PC-3 (cell line): ENCODE data around the gene ASIP.
"Not testable (repeated sequence)": the region's sequence is repeated elsewhere in the genome, so short reads cannot be mapped to it uniquely, and the experiment has no call there.

Source experiments
- EZH2 ChIP-seq: fragments of 300-600 bp; sonication (generic); IDR thresholded peaks from one replicate; pipeline ENCODE4 v1.6.1; 2017; ENCODE audit warnings: antibody characterized with exemption, mild to moderate bottlenecking, low read length; ENCODE audit not compliant: unreplicated experiment
- EZH2phosphoT487 ChIP-seq: fragments of 300-600 bp; sonication (generic); IDR thresholded peaks from 2 replicates; pipeline ENCODE4 v1.6.1; 2018; ENCODE audit warnings: mild to moderate bottlenecking, antibody characterized with exemption, low read length, borderline replicate concordance
- TF ChIP-seq, protein P1 (sequence below): fragments of 300-600 bp; sonication (generic); conservative IDR thresholded peaks from 2 replicates; pipeline ENCODE4 v1.5.1; 2017; ENCODE audit warnings: antibody characterized with exemption, low read depth, mild to moderate bottlenecking, low read length

DNA sequence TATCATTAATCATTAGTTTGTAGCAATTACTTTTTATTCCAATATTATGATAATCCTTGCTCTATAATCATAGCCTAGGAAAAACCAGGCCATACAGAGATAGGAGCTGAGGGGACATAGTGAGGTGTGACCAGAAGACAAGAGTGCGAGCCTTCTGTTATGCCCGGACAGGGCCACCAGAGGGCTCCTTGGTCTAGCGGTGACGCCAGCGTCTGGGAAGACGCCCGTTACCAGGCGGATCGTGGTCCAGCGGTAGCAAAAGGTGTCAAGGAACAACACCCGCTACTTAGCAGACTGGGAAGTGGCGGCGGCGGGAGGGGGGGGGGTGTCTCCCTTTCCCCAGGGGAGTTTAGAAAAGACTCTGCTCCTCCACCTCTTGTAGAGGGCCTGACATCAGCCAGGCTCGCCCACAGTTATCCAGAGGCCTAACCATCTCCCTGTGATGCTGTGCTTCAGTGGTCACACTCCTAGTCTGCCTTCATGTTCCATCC lies 57.1 kb downstream of the ASIP start:
- TF ChIP-seq, protein P1, sequence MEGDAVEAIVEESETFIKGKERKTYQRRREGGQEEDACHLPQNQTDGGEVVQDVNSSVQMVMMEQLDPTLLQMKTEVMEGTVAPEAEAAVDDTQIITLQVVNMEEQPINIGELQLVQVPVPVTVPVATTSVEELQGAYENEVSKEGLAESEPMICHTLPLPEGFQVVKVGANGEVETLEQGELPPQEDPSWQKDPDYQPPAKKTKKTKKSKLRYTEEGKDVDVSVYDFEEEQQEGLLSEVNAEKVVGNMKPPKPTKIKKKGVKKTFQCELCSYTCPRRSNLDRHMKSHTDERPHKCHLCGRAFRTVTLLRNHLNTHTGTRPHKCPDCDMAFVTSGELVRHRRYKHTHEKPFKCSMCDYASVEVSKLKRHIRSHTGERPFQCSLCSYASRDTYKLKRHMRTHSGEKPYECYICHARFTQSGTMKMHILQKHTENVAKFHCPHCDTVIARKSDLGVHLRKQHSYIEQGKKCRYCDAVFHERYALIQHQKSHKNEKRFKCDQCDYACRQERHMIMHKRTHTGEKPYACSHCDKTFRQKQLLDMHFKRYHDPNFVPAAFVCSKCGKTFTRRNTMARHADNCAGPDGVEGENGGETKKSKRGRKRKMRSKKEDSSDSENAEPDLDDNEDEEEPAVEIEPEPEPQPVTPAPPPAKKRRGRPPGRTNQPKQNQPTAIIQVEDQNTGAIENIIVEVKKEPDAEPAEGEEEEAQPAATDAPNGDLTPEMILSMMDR = not testable (repeated sequence)
- TF ChIP-seq EZH2phosphoT487, EZH2: not testable (repeated sequence)
